ENCODE measurements around the gene GALNTL6. TPM values are rescaled to one million over a fixed set of nuclear protein-coding genes. Genes with fewer than 3 reads are reported as not detected.

Gene GALNTL6
- total RNA-seq, 1 experiment from 2014 or later: not detected

DNA sequence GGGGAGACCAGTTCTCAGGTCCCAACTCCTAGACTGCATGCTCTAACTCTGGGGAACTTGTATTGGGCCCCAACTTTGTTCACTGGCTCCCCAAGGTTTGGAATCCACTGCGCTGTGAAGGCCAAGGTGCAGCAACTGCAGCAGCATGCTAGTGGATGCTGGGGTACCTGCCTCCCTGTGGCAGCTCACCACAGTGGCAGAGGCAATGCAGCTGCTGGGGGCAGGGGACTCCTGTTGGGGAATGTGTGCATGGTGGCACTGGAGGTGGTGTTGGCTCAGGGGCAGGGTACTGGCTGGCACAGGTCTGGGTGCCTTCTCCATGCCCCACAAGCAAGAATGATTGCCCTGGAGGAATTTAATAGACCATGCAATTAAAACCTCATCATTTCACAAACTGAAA, 862.0 kb downstream of the GALNTL6 start:
- Histone ChIP-seq H3K27ac (ENCODE audit: low read depth, low read length) (no peak overlapping the region), H3K9me2 (ENCODE audit: insufficient read depth) (no peaks in the 10 kb centered on the region), H3K36me3 (ENCODE audit: control insufficient read depth in 1 of 2, insufficient read depth in 2 of 2, low read length in 2 of 2) (no peaks in the 10 kb centered on the region), H3K9me3 (ENCODE audit: control insufficient read depth in 1 of 2, insufficient read depth in 1 of 2, low read depth in 1 of 2, low read length in 2 of 2) (no peaks in the 10 kb centered on the region), H2AFZ (ENCODE audit: low read depth, low read length, poor library complexity, severe bottlenecking) (no peak overlapping the region), H3K4me2 (ENCODE audit: low read length) (no peak overlapping the region), H3K4me3 (replicated peaks in 1 of 2; ENCODE audit: low read depth in 1 of 2, low read length in 2 of 2) (no peak overlapping the region), H3K27me3 (ENCODE audit: insufficient read depth, low read length) (no peaks in the 10 kb centered on the region), H3K4me1 (ENCODE audit: control insufficient read depth in 1 of 2, insufficient read depth in 2 of 2, low read length in 2 of 2) (no peaks in the 10 kb centered on the region), H3K79me2 (ENCODE audit: insufficient read depth, low read length) (no peaks in the 10 kb centered on the region), H3K9ac (ENCODE audit: low read length) (no peak overlapping the region), H4K20me1 (ENCODE audit: insufficient read depth) (no peaks in the 10 kb centered on the region)
- TF ChIP-seq EZH2phosphoT487 (IDR thresholded peaks at IDR 0.05; ENCODE audit: borderline replicate concordance): no peak
- TF ChIP-seq ZNF274 (IDR thresholded peaks at IDR 0.05; ENCODE audit: low read depth, low read length): no peak
- TF ChIP-seq POLR2AphosphoS5 (IDR thresholded peaks at IDR 0.05; ENCODE audit: low read depth, low read length): no peak
- no peak for TF ChIP-seq JUND (IDR thresholded peaks at IDR 0.05)
- TF ChIP-seq CEBPB (IDR thresholded peaks at IDR 0.05; ENCODE audit: low read depth): no peak
- TF ChIP-seq CBX3 (IDR thresholded peaks at IDR 0.05; ENCODE audit: low read depth): no peak
- TF ChIP-seq, protein P1, sequence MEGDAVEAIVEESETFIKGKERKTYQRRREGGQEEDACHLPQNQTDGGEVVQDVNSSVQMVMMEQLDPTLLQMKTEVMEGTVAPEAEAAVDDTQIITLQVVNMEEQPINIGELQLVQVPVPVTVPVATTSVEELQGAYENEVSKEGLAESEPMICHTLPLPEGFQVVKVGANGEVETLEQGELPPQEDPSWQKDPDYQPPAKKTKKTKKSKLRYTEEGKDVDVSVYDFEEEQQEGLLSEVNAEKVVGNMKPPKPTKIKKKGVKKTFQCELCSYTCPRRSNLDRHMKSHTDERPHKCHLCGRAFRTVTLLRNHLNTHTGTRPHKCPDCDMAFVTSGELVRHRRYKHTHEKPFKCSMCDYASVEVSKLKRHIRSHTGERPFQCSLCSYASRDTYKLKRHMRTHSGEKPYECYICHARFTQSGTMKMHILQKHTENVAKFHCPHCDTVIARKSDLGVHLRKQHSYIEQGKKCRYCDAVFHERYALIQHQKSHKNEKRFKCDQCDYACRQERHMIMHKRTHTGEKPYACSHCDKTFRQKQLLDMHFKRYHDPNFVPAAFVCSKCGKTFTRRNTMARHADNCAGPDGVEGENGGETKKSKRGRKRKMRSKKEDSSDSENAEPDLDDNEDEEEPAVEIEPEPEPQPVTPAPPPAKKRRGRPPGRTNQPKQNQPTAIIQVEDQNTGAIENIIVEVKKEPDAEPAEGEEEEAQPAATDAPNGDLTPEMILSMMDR (IDR thresholded peaks at IDR 0.05 in 2 of 3, conservative IDR thresholded peaks at IDR 0.05 in 1 of 3; ENCODE audit: borderline replicate concordance in 1 of 3, insufficient read depth in 1 of 3, low read depth in 2 of 3, low read length in 2 of 3): no peak
- no peak for TF ChIP-seq POLR2A (IDR thresholded peaks at IDR 0.05; ENCODE audit: borderline replicate concordance, extremely low read depth, insufficient read depth, insufficient read length)
- TF ChIP-seq, protein P2, sequence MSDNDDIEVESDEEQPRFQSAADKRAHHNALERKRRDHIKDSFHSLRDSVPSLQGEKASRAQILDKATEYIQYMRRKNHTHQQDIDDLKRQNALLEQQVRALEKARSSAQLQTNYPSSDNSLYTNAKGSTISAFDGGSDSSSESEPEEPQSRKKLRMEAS (IDR thresholded peaks at IDR 0.05): no peak
- DNase-seq (ENCODE audit: low read depth, low spot score) (no peak), ATAC-seq (no peak)
- BruUV-seq (replicated peaks): no TSS peak
- RAD21 ChIA-PET (ENCODE audit: low non-redundant PET in 1 of 2, low total read pairs in 2 of 2, uncharacterized antibody in 2 of 2, unreplicated experiment in 2 of 2): no interaction called here
- POLR2A ChIA-PET: no interaction called here
- CTCF ChIA-PET: no interaction called here
- intact Hi-C loops (cut with micrococcal nuclease): no loop called here

DNA sequence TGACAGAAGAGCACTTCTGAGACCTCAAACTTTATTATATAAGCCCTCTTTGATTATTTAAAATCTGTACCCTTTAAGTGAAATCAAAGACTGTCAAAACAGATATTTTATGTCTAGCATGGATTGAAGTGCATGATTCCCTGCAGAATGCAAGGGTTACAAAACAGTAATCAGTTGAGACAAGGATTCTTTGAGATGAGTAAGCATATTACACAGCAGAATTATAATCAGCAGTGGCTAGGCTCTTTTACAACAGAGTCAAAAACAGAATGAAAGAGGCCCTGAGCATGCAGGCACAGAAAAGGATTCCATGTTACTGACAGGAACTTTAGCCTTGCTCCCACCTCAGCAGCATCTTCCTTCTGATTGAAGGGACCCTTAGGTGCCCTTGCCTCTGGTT, 867.5 kb downstream of the GALNTL6 start:
- H4K20me1 ChIP-seq (ENCODE audit: insufficient read depth): no peaks in the 10 kb centered on the region
- ChIA-PET RAD21 (ENCODE audit: low non-redundant PET in 1 of 2, low total read pairs in 2 of 2, uncharacterized antibody in 2 of 2, unreplicated experiment in 2 of 2) (no interaction called here), POLR2A (no interaction called here), CTCF (no interaction called here)
- H3K4me3 ChIP-seq (replicated peaks in 1 of 2; ENCODE audit: low read depth in 1 of 2, low read length in 2 of 2): no peak overlapping the region
- DNase-seq (ENCODE audit: low read depth, low spot score) (no peak), ATAC-seq (no peak)
- intact Hi-C loops (cut with micrococcal nuclease): no loop called here
- BruUV-seq (replicated peaks): no TSS peak
- H3K79me2 ChIP-seq (ENCODE audit: insufficient read depth, low read length): no peaks in the 10 kb centered on the region
- no peaks in the 10 kb centered on the region for H3K9me3 ChIP-seq (ENCODE audit: control insufficient read depth in 1 of 2, insufficient read depth in 1 of 2, low read depth in 1 of 2, low read length in 2 of 2)
- no peak overlapping the region for H3K27ac ChIP-seq (ENCODE audit: low read depth, low read length)
- H3K4me1 ChIP-seq (ENCODE audit: control insufficient read depth in 1 of 2, insufficient read depth in 2 of 2, low read length in 2 of 2): no peaks in the 10 kb centered on the region
- no peaks in the 10 kb centered on the region for H3K27me3 ChIP-seq (ENCODE audit: insufficient read depth, low read length)
- no peak overlapping the region for H3K4me2 ChIP-seq (ENCODE audit: low read length)
- no peaks in the 10 kb centered on the region for H3K36me3 ChIP-seq (ENCODE audit: control insufficient read depth in 1 of 2, insufficient read depth in 2 of 2, low read length in 2 of 2)
- H3K9ac ChIP-seq (ENCODE audit: low read length): no peak overlapping the region
- H3K9me2 ChIP-seq (ENCODE audit: insufficient read depth): no peaks in the 10 kb centered on the region
- H2AFZ ChIP-seq (ENCODE audit: low read depth, low read length, poor library complexity, severe bottlenecking): no peak overlapping the region
- TF ChIP-seq YY1 (IDR thresholded peaks at IDR 0.05; ENCODE audit: extremely low read depth, insufficient replicate concordance, low read depth, low read length) (no peak), JUND (IDR thresholded peaks at IDR 0.05) (no peak), SRF (IDR thresholded peaks at IDR 0.05; ENCODE audit: low read depth) (no peak), RAD21 (IDR thresholded peaks at IDR 0.05; ENCODE audit: low read depth) (no peak)
- TF ChIP-seq, protein P3, sequence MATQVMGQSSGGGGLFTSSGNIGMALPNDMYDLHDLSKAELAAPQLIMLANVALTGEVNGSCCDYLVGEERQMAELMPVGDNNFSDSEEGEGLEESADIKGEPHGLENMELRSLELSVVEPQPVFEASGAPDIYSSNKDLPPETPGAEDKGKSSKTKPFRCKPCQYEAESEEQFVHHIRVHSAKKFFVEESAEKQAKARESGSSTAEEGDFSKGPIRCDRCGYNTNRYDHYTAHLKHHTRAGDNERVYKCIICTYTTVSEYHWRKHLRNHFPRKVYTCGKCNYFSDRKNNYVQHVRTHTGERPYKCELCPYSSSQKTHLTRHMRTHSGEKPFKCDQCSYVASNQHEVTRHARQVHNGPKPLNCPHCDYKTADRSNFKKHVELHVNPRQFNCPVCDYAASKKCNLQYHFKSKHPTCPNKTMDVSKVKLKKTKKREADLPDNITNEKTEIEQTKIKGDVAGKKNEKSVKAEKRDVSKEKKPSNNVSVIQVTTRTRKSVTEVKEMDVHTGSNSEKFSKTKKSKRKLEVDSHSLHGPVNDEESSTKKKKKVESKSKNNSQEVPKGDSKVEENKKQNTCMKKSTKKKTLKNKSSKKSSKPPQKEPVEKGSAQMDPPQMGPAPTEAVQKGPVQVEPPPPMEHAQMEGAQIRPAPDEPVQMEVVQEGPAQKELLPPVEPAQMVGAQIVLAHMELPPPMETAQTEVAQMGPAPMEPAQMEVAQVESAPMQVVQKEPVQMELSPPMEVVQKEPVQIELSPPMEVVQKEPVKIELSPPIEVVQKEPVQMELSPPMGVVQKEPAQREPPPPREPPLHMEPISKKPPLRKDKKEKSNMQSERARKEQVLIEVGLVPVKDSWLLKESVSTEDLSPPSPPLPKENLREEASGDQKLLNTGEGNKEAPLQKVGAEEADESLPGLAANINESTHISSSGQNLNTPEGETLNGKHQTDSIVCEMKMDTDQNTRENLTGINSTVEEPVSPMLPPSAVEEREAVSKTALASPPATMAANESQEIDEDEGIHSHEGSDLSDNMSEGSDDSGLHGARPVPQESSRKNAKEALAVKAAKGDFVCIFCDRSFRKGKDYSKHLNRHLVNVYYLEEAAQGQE (IDR thresholded peaks at IDR 0.05; ENCODE audit: low read depth): no peak
- TF ChIP-seq, protein P4, sequence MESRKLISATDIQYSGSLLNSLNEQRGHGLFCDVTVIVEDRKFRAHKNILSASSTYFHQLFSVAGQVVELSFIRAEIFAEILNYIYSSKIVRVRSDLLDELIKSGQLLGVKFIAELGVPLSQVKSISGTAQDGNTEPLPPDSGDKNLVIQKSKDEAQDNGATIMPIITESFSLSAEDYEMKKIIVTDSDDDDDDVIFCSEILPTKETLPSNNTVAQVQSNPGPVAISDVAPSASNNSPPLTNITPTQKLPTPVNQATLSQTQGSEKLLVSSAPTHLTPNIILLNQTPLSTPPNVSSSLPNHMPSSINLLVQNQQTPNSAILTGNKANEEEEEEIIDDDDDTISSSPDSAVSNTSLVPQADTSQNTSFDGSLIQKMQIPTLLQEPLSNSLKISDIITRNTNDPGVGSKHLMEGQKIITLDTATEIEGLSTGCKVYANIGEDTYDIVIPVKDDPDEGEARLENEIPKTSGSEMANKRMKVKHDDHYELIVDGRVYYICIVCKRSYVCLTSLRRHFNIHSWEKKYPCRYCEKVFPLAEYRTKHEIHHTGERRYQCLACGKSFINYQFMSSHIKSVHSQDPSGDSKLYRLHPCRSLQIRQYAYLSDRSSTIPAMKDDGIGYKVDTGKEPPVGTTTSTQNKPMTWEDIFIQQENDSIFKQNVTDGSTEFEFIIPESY (IDR thresholded peaks at IDR 0.05; ENCODE audit: extremely low read depth, insufficient replicate concordance, low read length): no peak
